Measurements from ENCODE around the gene RASGRP1.

DNA sequence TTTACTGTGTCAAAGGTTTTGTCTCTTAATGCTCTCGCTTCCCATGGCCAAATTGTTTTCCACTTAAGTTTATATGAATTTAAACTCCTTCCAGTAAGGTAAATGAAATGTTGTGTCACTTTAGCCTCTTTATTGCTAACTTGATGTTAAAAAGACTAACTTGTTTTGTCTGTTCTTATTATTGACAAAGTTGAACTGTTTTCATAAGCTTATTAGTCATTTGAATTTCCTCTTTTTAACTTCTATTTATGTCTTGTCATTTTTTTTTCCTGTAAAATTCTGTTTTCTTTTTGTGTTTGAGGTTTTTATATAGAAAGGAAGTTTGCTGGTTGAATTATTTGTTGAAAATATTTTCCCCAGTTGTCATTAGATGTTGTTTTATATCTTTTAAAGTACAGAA lies 84.9 kb downstream of the RASGRP1 start:
- TF ChIP-seq POLR2AphosphoS5 (IDR thresholded peaks at IDR 0.05; ENCODE audit: low read depth, low read length) = no peak
- no peak for TF ChIP-seq TAF1 (IDR thresholded peaks at IDR 0.05; ENCODE audit: borderline replicate concordance, insufficient read depth, low read length)
- TF ChIP-seq, protein P1, sequence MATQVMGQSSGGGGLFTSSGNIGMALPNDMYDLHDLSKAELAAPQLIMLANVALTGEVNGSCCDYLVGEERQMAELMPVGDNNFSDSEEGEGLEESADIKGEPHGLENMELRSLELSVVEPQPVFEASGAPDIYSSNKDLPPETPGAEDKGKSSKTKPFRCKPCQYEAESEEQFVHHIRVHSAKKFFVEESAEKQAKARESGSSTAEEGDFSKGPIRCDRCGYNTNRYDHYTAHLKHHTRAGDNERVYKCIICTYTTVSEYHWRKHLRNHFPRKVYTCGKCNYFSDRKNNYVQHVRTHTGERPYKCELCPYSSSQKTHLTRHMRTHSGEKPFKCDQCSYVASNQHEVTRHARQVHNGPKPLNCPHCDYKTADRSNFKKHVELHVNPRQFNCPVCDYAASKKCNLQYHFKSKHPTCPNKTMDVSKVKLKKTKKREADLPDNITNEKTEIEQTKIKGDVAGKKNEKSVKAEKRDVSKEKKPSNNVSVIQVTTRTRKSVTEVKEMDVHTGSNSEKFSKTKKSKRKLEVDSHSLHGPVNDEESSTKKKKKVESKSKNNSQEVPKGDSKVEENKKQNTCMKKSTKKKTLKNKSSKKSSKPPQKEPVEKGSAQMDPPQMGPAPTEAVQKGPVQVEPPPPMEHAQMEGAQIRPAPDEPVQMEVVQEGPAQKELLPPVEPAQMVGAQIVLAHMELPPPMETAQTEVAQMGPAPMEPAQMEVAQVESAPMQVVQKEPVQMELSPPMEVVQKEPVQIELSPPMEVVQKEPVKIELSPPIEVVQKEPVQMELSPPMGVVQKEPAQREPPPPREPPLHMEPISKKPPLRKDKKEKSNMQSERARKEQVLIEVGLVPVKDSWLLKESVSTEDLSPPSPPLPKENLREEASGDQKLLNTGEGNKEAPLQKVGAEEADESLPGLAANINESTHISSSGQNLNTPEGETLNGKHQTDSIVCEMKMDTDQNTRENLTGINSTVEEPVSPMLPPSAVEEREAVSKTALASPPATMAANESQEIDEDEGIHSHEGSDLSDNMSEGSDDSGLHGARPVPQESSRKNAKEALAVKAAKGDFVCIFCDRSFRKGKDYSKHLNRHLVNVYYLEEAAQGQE (IDR thresholded peaks at IDR 0.05; ENCODE audit: insufficient read depth in 1 of 2, low read depth in 2 of 2, low read length in 2 of 2) = no peak
- no peak for TF ChIP-seq SIN3A (IDR thresholded peaks at IDR 0.05; ENCODE audit: borderline replicate concordance, insufficient read depth, low read length)

Data from PFSK-1 (cell line).